ENCODE results near the gene LAD1. TPM values are rescaled to one million over a fixed set of nuclear protein-coding genes. Genes with fewer than 3 reads are reported as not detected.

Gene LAD1
- total and polyA plus RNA-seq, 4 donors, result 17.8 to 63.8 (median 38.7) TPM

DNA sequence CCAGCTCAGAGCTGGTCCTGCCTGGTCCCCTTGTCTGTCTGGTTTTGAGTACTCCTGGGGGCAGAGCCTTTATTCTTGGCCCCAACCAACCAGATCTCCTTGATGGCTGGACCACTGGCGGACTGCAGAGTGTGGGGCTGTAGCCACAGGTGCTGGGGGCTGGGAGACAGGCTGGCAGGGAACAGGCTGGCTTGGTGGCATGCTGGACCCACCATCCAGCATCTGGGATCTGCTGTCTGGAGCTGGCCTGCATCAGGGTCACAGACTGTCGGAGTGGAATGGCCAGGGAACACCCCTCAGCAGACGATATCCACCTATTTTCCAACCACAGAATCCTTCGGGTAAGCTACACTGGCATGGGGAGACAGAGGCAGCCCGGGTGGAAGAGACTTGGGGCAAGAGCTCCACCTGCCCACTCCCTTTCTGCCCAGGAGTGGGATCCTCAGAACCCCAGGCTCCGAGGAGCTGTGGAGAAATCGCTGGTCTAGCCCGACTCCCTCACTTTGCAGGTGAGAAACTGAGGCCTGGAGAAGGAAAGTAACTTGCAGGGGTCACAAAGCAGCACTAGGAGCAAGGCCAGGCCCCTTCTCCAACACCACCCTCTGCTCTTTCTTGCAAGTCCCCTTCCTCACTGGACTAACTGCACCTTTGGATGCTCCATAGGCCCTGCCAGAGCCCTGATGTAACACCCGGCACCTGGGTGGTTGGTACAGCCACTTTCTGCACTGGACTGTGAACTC is 62.2 kb downstream of the LAD1 start:
- ATAC-seq (ENCODE audit: insufficient read depth, low FRiP score), result no peak
- H3K4me1 ChIP-seq (ENCODE audit: control insufficient read depth in 5 of 5, insufficient read depth in 5 of 5, low read length in 5 of 5), result no peaks in the 10 kb centered on the region
- WGBS, 2 donors, result 95% methylated on average over 8 to 9 of the region's 9 CpGs
- H3K36me3 ChIP-seq (ENCODE audit: control insufficient read depth in 4 of 4, insufficient read depth in 4 of 4, low read length in 4 of 4), result no peaks in the 10 kb centered on the region
- no peaks in the 10 kb centered on the region for H3K9me3 ChIP-seq (ENCODE audit: control insufficient read depth in 4 of 4, insufficient read depth in 3 of 4, low read length in 3 of 4)
- no peak overlapping the region for H3K27ac ChIP-seq (ENCODE audit: low read depth in 1 of 2, low read length in 1 of 2)
- no peak overlapping the region for H3K9ac ChIP-seq (ENCODE audit: insufficient read depth in 1 of 2, low read length in 2 of 2)
- DNase-seq, result no peak
- H3K27me3 ChIP-seq (ENCODE audit: control insufficient read depth in 3 of 3, insufficient read depth in 3 of 3, low read length in 2 of 3), result no peaks in the 10 kb centered on the region
- H3K4me3 ChIP-seq, result no peak overlapping the region
- TF ChIP-seq CTCF (IDR thresholded peaks at IDR 0.05; ENCODE audit: control extremely low read depth, extremely low read depth), result no peak

GRCh38 chr1:201335901-201336300 is 63.2 kb downstream of the LAD1 start:
- no peak overlapping the region for H3K4me3 ChIP-seq
- peaks cover 0 to 5% (median 0%) of the 10 kb centered on the region in 5 donors for H3K4me1 ChIP-seq (ENCODE audit: control insufficient read depth in 5 of 5, insufficient read depth in 5 of 5, low read length in 5 of 5)
- no peak overlapping the region for H3K9ac ChIP-seq (ENCODE audit: insufficient read depth in 1 of 2, low read length in 2 of 2)
- no peak overlapping the region for H3K27ac ChIP-seq (ENCODE audit: low read depth in 1 of 2, low read length in 1 of 2)
- 84 to 88% methylated on average over 3 of the region's 3 CpGs for WGBS, 2 donors
- no peak for DNase-seq
- TF ChIP-seq CTCF (IDR thresholded peaks at IDR 0.05; ENCODE audit: control extremely low read depth, extremely low read depth), result no peak
- H3K36me3 ChIP-seq (ENCODE audit: control insufficient read depth in 4 of 4, insufficient read depth in 4 of 4, low read length in 4 of 4), result no peaks in the 10 kb centered on the region
- no peaks in the 10 kb centered on the region for H3K27me3 ChIP-seq (ENCODE audit: control insufficient read depth in 3 of 3, insufficient read depth in 3 of 3, low read length in 2 of 3)
- H3K9me3 ChIP-seq (ENCODE audit: control insufficient read depth in 4 of 4, insufficient read depth in 3 of 4, low read length in 3 of 4), result no peaks in the 10 kb centered on the region
- ATAC-seq (ENCODE audit: insufficient read depth, low FRiP score), result no peak

DNA sequence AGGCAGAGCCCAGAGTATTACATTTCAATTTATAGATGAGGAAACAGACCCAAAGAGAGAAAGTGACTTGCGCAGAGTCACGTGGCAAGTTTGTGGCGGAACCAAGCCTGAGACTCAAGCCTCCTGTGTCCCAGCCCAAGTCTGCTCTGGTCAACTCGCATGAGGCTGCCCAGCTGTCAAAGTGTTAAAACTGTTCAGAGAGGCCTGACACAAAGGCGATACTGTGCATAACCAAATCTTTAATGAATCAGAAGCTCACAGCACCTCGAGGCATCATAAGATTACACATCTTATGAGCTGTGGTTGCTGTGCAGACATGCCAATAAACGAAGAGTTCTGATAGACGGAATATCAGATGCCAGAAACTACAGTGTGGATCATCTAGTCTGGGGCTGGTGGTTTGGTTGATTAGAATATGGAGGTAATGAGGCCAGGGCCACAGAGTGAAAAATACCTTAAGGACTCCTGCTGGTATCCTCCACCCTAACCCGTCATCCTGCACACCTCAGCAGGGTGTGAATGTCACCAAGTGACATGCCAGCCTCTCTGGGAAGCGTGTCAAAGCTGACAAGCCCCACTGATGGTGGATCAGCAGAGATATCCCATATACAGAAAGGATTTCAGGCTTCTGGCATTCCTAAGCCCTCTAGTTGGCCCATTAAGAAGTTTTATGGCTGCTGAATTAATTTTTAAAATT is 63.8 kb downstream of the LAD1 start:
- no peaks in the 10 kb centered on the region for H3K9me3 ChIP-seq (ENCODE audit: control insufficient read depth in 4 of 4, insufficient read depth in 3 of 4, low read length in 3 of 4)
- no peaks in the 10 kb centered on the region for H3K27me3 ChIP-seq (ENCODE audit: control insufficient read depth in 3 of 3, insufficient read depth in 3 of 3, low read length in 2 of 3)
- ATAC-seq (ENCODE audit: insufficient read depth, low FRiP score) (no peak), DNase-seq (no peak)
- H3K27ac ChIP-seq (ENCODE audit: low read depth in 1 of 2, low read length in 1 of 2), result no peak overlapping the region
- 90 to 92% methylated on average over 10 of the region's 10 CpGs for WGBS, 2 donors
- no peaks in the 10 kb centered on the region for H3K36me3 ChIP-seq (ENCODE audit: control insufficient read depth in 4 of 4, insufficient read depth in 4 of 4, low read length in 4 of 4)
- no peak overlapping the region for H3K4me3 ChIP-seq
- H3K9ac ChIP-seq (ENCODE audit: insufficient read depth in 1 of 2, low read length in 2 of 2), result no peak overlapping the region
- peaks cover 0 to 10% (median 1%) of the 10 kb centered on the region in 5 donors for H3K4me1 ChIP-seq (ENCODE audit: control insufficient read depth in 5 of 5, insufficient read depth in 5 of 5, low read length in 5 of 5)
- TF ChIP-seq CTCF (IDR thresholded peaks at IDR 0.05; ENCODE audit: control extremely low read depth, extremely low read depth), result no peak
